Measurements from ENCODE around the gene SLC44A1.
A peak's percentile ranks its signal among the peaks of the same experiment; 100 is the strongest.

SLC44A1 gene

GRCh38 chr9:105296877-105297287 lies 52.4 kb downstream of the SLC44A1 start:
- H3K79me2 ChIP-seq (ENCODE audit: control insufficient read depth, insufficient read depth, low read length, unreplicated experiment) = peaks cover 65% of the 10 kb centered on the region
- no peaks in the 10 kb centered on the region for H3K27me3 ChIP-seq (ENCODE audit: insufficient read depth, low read length)
- H3K27ac ChIP-seq (ENCODE audit: low read depth, low read length) = peak overlapping the region; percentile 97
- peak overlapping the region; percentile 16 for H2AFZ ChIP-seq (ENCODE audit: low read length, unreplicated experiment)
- peaks cover 50% of the 10 kb centered on the region for H3K4me1 ChIP-seq (ENCODE audit: control insufficient read depth, insufficient read depth, low read length, unreplicated experiment)
- H3K4me3 ChIP-seq (ENCODE audit: low read depth, low read length) = peak overlapping the region; percentile 52
- peaks cover 5% of the 10 kb centered on the region; the same call in 1 of the 2 replicates for H3K36me3 ChIP-seq (ENCODE audit: insufficient read depth, low read length)

- H3K27me3 ChIP-seq (ENCODE audit: insufficient read depth, low read length) = no peaks in the 10 kb centered on the region
- peaks cover 50% of the 10 kb centered on the region for H3K4me1 ChIP-seq (ENCODE audit: control insufficient read depth, insufficient read depth, low read length, unreplicated experiment)
- H3K4me3 ChIP-seq (ENCODE audit: low read depth, low read length) = no peak overlapping the region
- peaks cover 58% of the 10 kb centered on the region for H3K79me2 ChIP-seq (ENCODE audit: control insufficient read depth, insufficient read depth, low read length, unreplicated experiment)
- H3K27ac ChIP-seq (ENCODE audit: low read depth, low read length) = peak overlapping the region; percentile 97
- no peak overlapping the region for H2AFZ ChIP-seq (ENCODE audit: low read length, unreplicated experiment)
- H3K36me3 ChIP-seq (ENCODE audit: insufficient read depth, low read length) = peaks cover 5% of the 10 kb centered on the region; the same call in 1 of the 2 replicates
Measured at GRCh38 chr9:105297442-105298075, 53.1 kb downstream of the SLC44A1 start.

- Histone ChIP-seq H3K27me3 (ENCODE audit: insufficient read depth, low read length) (no peaks in the 10 kb centered on the region), H3K4me3 (ENCODE audit: low read depth, low read length) (peak overlapping the region; percentile 24; the same call in 1 of the 2 replicates), H3K27ac (ENCODE audit: low read depth, low read length) (peak overlapping the region; percentile 97), H2AFZ (ENCODE audit: low read length, unreplicated experiment) (peak overlapping the region; percentile 14), H3K79me2 (ENCODE audit: control insufficient read depth, insufficient read depth, low read length, unreplicated experiment) (peaks cover 41% of the 10 kb centered on the region), H3K4me1 (ENCODE audit: control insufficient read depth, insufficient read depth, low read length, unreplicated experiment) (peaks cover 50% of the 10 kb centered on the region), H3K36me3 (ENCODE audit: insufficient read depth, low read length) (peaks cover 17% of the 10 kb centered on the region)
Measured at GRCh38 chr9:105299190-105299854, 54.9 kb downstream of the SLC44A1 start.

- H3K27me3 ChIP-seq (ENCODE audit: insufficient read depth, low read length) = no peaks in the 10 kb centered on the region
- H3K79me2 ChIP-seq (ENCODE audit: control insufficient read depth, insufficient read depth, low read length, unreplicated experiment) = peaks cover 20% of the 10 kb centered on the region
- peaks cover 17% of the 10 kb centered on the region for H3K36me3 ChIP-seq (ENCODE audit: insufficient read depth, low read length)
- H3K4me1 ChIP-seq (ENCODE audit: control insufficient read depth, insufficient read depth, low read length, unreplicated experiment) = peaks cover 24% of the 10 kb centered on the region
- no peak overlapping the region for H3K27ac ChIP-seq (ENCODE audit: low read depth, low read length)
- no peak overlapping the region for H2AFZ ChIP-seq (ENCODE audit: low read length, unreplicated experiment)
- H3K4me3 ChIP-seq (ENCODE audit: low read depth, low read length) = no peak overlapping the region
Measured at GRCh38 chr9:105302728-105303127, 58.3 kb downstream of the SLC44A1 start.

GRCh38 chr9:105305856-105306255 lies 61.4 kb downstream of the SLC44A1 start:
- Histone ChIP-seq H2AFZ (ENCODE audit: low read length, unreplicated experiment) (no peak overlapping the region), H3K27ac (ENCODE audit: low read depth, low read length) (no peak overlapping the region), H3K4me3 (ENCODE audit: low read depth, low read length) (no peak overlapping the region), H3K36me3 (ENCODE audit: insufficient read depth, low read length) (peaks cover 12% of the 10 kb centered on the region), H3K27me3 (ENCODE audit: insufficient read depth, low read length) (no peaks in the 10 kb centered on the region), H3K4me1 (ENCODE audit: control insufficient read depth, insufficient read depth, low read length, unreplicated experiment) (no peaks in the 10 kb centered on the region), H3K79me2 (ENCODE audit: control insufficient read depth, insufficient read depth, low read length, unreplicated experiment) (peaks cover 15% of the 10 kb centered on the region)

GRCh38 chr9:105306351-105307140 lies 62.1 kb downstream of the SLC44A1 start:
- peaks cover 15% of the 10 kb centered on the region for H3K36me3 ChIP-seq (ENCODE audit: insufficient read depth, low read length)
- H3K4me3 ChIP-seq (ENCODE audit: low read depth, low read length) = no peak overlapping the region
- H3K27me3 ChIP-seq (ENCODE audit: insufficient read depth, low read length) = no peaks in the 10 kb centered on the region
- no peak overlapping the region for H3K27ac ChIP-seq (ENCODE audit: low read depth, low read length)
- H3K79me2 ChIP-seq (ENCODE audit: control insufficient read depth, insufficient read depth, low read length, unreplicated experiment) = peaks cover 12% of the 10 kb centered on the region
- H2AFZ ChIP-seq (ENCODE audit: low read length, unreplicated experiment) = no peak overlapping the region
- H3K4me1 ChIP-seq (ENCODE audit: control insufficient read depth, insufficient read depth, low read length, unreplicated experiment) = no peaks in the 10 kb centered on the region

- H3K4me3 ChIP-seq (ENCODE audit: low read depth, low read length) = no peak overlapping the region
- H3K27ac ChIP-seq (ENCODE audit: low read depth, low read length) = no peak overlapping the region
- H3K79me2 ChIP-seq (ENCODE audit: control insufficient read depth, insufficient read depth, low read length, unreplicated experiment) = peaks cover 12% of the 10 kb centered on the region
- H3K36me3 ChIP-seq (ENCODE audit: insufficient read depth, low read length) = peaks cover 15% of the 10 kb centered on the region
- H3K4me1 ChIP-seq (ENCODE audit: control insufficient read depth, insufficient read depth, low read length, unreplicated experiment) = no peaks in the 10 kb centered on the region
- H3K27me3 ChIP-seq (ENCODE audit: insufficient read depth, low read length) = no peaks in the 10 kb centered on the region
- H2AFZ ChIP-seq (ENCODE audit: low read length, unreplicated experiment) = no peak overlapping the region
Measured at GRCh38 chr9:105307591-105308130, 63.2 kb downstream of the SLC44A1 start.

- Histone ChIP-seq H3K27ac (ENCODE audit: low read depth, low read length) (no peak overlapping the region), H2AFZ (ENCODE audit: low read length, unreplicated experiment) (no peak overlapping the region), H3K4me1 (ENCODE audit: control insufficient read depth, insufficient read depth, low read length, unreplicated experiment) (no peaks in the 10 kb centered on the region), H3K36me3 (ENCODE audit: insufficient read depth, low read length) (peaks cover 12% of the 10 kb centered on the region), H3K27me3 (ENCODE audit: insufficient read depth, low read length) (no peaks in the 10 kb centered on the region), H3K4me3 (ENCODE audit: low read depth, low read length) (no peak overlapping the region), H3K79me2 (ENCODE audit: control insufficient read depth, insufficient read depth, low read length, unreplicated experiment) (peaks cover 12% of the 10 kb centered on the region)
Measured at GRCh38 chr9:105308461-105309341, 64.2 kb downstream of the SLC44A1 start.

GRCh38 chr9:105309531-105309931 lies 65.1 kb downstream of the SLC44A1 start:
- peaks cover 9% of the 10 kb centered on the region for H3K36me3 ChIP-seq (ENCODE audit: insufficient read depth, low read length)
- H3K4me3 ChIP-seq (ENCODE audit: low read depth, low read length) = no peak overlapping the region
- H3K4me1 ChIP-seq (ENCODE audit: control insufficient read depth, insufficient read depth, low read length, unreplicated experiment) = no peaks in the 10 kb centered on the region
- H3K27me3 ChIP-seq (ENCODE audit: insufficient read depth, low read length) = no peaks in the 10 kb centered on the region
- peaks cover 12% of the 10 kb centered on the region for H3K79me2 ChIP-seq (ENCODE audit: control insufficient read depth, insufficient read depth, low read length, unreplicated experiment)
- no peak overlapping the region for H3K27ac ChIP-seq (ENCODE audit: low read depth, low read length)
- no peak overlapping the region for H2AFZ ChIP-seq (ENCODE audit: low read length, unreplicated experiment)

GRCh38 chr9:105311306-105311705 lies 66.9 kb downstream of the SLC44A1 start:
- H2AFZ ChIP-seq (ENCODE audit: low read length, unreplicated experiment) = no peak overlapping the region
- peaks cover 13% of the 10 kb centered on the region for H3K36me3 ChIP-seq (ENCODE audit: insufficient read depth, low read length)
- H3K4me1 ChIP-seq (ENCODE audit: control insufficient read depth, insufficient read depth, low read length, unreplicated experiment) = no peaks in the 10 kb centered on the region
- no peak overlapping the region for H3K27ac ChIP-seq (ENCODE audit: low read depth, low read length)
- no peak overlapping the region for H3K4me3 ChIP-seq (ENCODE audit: low read depth, low read length)
- peaks cover 7% of the 10 kb centered on the region for H3K79me2 ChIP-seq (ENCODE audit: control insufficient read depth, insufficient read depth, low read length, unreplicated experiment)
- no peaks in the 10 kb centered on the region for H3K27me3 ChIP-seq (ENCODE audit: insufficient read depth, low read length)

All from ACC112 (cell line).